Naive B cell (primary cell): ENCODE results near the gene SERPINE3. TPM values are rescaled to one million over a fixed set of nuclear protein-coding genes. Genes with fewer than 3 reads are reported as not detected.

Experiments used
- ATAC-seq, 2 donors: fragments of 150-1000 bp; cut with Tn5 transposase; 2 replicates each; pipeline ENCODE4 v1.10.0; 2021; ENCODE audit warnings: low read depth in 2 of 2, mild to moderate bottlenecking in 2 of 2, moderate library complexity in 2 of 2
- DNase-seq: peaks from one replicate; pipeline ENCODE4 v3.0.0; 2022
- H3K27ac Mint-ChIP-seq, 6 donors: one replicate each; pipeline ENCODE4 v1.8.0; 2020 to 2022; ENCODE audit warnings: mild to moderate bottlenecking in 6 of 6, mixed read lengths in 6 of 6, moderate library complexity in 5 of 6, inconsistent platforms in 2 of 6
- H3K27me3 Mint-ChIP-seq, 3 donors: one replicate each; pipeline ENCODE4 v1.8.0; 2021 to 2022; ENCODE audit warnings: mixed read lengths in 3 of 3, mild to moderate bottlenecking in 1 of 3
- H3K36me3 Mint-ChIP-seq, 2 donors: one replicate each; pipeline ENCODE4 v1.8.0; 2020 to 2022; ENCODE audit warnings: mixed read lengths in 2 of 2, inconsistent platforms in 1 of 2, mild to moderate bottlenecking in 1 of 2
- H3K4me1 Mint-ChIP-seq, 3 donors: one replicate each; pipeline ENCODE4 v1.8.0; 2020 to 2022; ENCODE audit warnings: mixed read lengths in 3 of 3, inconsistent platforms in 1 of 3, mild to moderate bottlenecking in 1 of 3, moderate library complexity in 1 of 3
- H3K4me3 Mint-ChIP-seq, 8 donors: one replicate each; pipeline ENCODE4 v1.8.0; 2020 to 2022; ENCODE audit warnings: mild to moderate bottlenecking in 8 of 8, mixed read lengths in 8 of 8, moderate library complexity in 8 of 8, inconsistent platforms in 2 of 8
- H3K9me3 Mint-ChIP-seq, 7 donors: one replicate each; pipeline ENCODE4 v1.8.0; 2020 to 2022; ENCODE audit warnings: mixed read lengths in 7 of 7, mild to moderate bottlenecking in 5 of 7, inconsistent platforms in 2 of 7, moderate library complexity in 1 of 7
- polyA plus RNA-seq, 6 donors: library from polyadenylated mRNA; unstranded; fragments of 300-500 nt; fragmentation: Illumina TruSeq; gene quantifications; one replicate each; pipeline ENCODE4 v1.2.3, GENCODE V29; 2021; ENCODE audit warnings: low read depth in 6 of 6

The SERPINE3 gene
- polyA plus RNA-seq, 6 donors from 2014 or later, result 0.57 TPM; not detected in 5

GRCh38 chr13:51318015-51318414 is 21.5 kb upstream of the SERPINE3 start:
- H3K36me3 Mint-ChIP-seq, result no peaks in the 10 kb centered on the region
- no peak for ATAC-seq
- H3K27me3 Mint-ChIP-seq, result no peaks in the 10 kb centered on the region
- no peak for DNase-seq
- H3K9me3 Mint-ChIP-seq, result no peaks in the 10 kb centered on the region
- no peak overlapping the region for H3K4me3 Mint-ChIP-seq
- H3K4me1 Mint-ChIP-seq, result peaks cover 0 to 4% (median 0%) of the 10 kb centered on the region in 3 donors
- H3K27ac Mint-ChIP-seq, result no peak overlapping the region

GRCh38 chr13:51318876-51319275 is 20.6 kb upstream of the SERPINE3 start:
- H3K27ac Mint-ChIP-seq, result no peak overlapping the region
- no peak overlapping the region for H3K4me3 Mint-ChIP-seq
- DNase-seq (no peak), ATAC-seq (no peak)
- no peaks in the 10 kb centered on the region for H3K36me3 Mint-ChIP-seq
- peaks cover 0 to 4% (median 0%) of the 10 kb centered on the region in 3 donors for H3K4me1 Mint-ChIP-seq
- H3K27me3 Mint-ChIP-seq, result no peaks in the 10 kb centered on the region
- no peaks in the 10 kb centered on the region for H3K9me3 Mint-ChIP-seq

DNA sequence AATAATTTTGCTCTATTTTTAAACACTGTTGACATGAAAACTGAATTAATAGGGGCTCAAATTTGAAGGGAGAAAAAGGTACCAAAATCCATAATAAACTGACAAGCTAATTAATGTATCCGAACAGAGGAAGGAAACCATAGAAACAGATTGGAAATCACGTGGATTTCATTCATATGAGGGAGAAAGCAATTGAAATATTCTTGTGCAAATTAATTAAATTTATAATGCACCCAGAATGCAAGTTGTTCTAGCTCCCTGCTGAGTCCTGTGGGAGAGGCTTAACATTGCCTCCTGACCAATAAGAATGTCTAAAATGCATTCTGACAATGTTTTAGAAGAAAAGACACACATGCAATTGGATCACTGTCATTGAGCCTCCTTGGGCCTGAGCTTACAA is 17.7 kb upstream of the SERPINE3 start:
- Mint-ChIP-seq H3K4me3 (no peak overlapping the region), H3K4me1 (peaks cover 0 to 5% (median 0%) of the 10 kb centered on the region in 3 donors), H3K9me3 (no peaks in the 10 kb centered on the region), H3K27ac (no peak overlapping the region), H3K36me3 (peaks cover 0 to 3% of the 10 kb centered on the region in 2 donors), H3K27me3 (no peaks in the 10 kb centered on the region)
- ATAC-seq (no peak), DNase-seq (no peak)

DNA sequence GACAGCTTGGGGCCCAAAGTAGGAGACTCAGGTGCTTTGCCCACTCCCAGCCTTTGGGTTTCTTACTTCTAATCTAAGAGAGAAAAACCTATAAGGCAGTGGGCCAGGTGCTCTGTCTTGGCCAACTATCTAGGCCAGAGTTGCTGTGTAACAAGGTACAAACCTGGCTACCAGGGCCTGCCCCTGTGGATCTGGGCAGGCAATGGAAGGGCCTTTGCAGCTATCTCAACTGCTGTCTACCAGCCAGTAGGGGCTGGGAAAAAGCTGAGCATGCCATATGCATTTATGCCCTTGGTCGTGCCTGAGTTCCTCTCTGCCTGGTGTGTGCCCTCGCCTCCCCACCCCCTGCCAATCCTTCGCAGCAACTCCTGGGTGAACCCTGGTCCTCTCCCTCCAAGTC is 16.7 kb upstream of the SERPINE3 start:
- Mint-ChIP-seq H3K4me3 (no peak overlapping the region), H3K27ac (no peak overlapping the region), H3K27me3 (no peaks in the 10 kb centered on the region), H3K4me1 (peaks cover 0 to 5% (median 0%) of the 10 kb centered on the region in 3 donors), H3K36me3 (peaks cover 0 to 3% of the 10 kb centered on the region in 2 donors), H3K9me3 (no peaks in the 10 kb centered on the region)
- no peak for DNase-seq
- no peak for ATAC-seq

GRCh38 chr13:51323824-51324511 is 15.5 kb upstream of the SERPINE3 start:
- H3K36me3 Mint-ChIP-seq, result peaks cover 0 to 3% of the 10 kb centered on the region in 2 donors
- no peaks in the 10 kb centered on the region for H3K27me3 Mint-ChIP-seq
- ATAC-seq (no peak), DNase-seq (no peak)
- no peak overlapping the region for H3K4me3 Mint-ChIP-seq
- peaks cover 0 to 5% (median 0%) of the 10 kb centered on the region in 3 donors for H3K4me1 Mint-ChIP-seq
- no peaks in the 10 kb centered on the region for H3K9me3 Mint-ChIP-seq
- peak overlapping the region in 1 of 6 donors; percentile 68 for H3K27ac Mint-ChIP-seq

DNA sequence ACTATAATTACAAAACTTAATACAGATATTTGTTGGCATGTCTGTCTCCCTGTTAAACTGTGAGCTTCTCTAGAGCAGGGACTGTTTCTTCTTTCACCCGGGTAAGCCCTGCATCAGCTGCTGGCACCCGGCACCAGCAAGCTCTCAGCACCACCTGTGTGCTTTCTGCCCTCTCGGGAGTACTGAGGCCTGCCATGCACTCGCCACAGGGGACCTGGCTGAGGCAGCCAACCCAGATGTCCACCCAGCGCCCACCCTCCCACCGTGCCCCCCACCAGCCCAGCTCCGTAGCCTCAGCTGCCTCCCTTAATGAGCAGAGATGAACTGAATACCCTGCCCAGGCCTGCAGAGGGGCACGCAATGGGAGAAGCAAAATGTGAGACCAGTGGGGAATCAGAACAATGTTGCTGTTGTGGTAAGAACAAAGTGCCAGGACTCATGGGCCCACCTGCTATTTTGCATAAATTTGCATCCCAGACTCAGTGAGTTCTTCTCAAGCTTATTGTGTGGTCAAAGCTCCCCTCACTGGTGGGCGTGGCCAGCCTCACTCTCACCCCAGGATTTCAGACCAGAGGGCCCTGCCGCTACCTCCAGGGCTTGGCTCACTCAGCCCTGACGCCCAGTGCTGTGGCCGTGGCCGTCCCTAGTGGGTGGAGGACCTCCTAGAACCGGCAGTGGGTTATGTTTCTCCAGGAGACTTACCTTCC is 14.6 kb upstream of the SERPINE3 start:
- no peaks in the 10 kb centered on the region for H3K27me3 Mint-ChIP-seq
- peak overlapping the region in 1 of 6 donors; percentile 69 for H3K27ac Mint-ChIP-seq
- H3K4me3 Mint-ChIP-seq, result no peak overlapping the region
- H3K36me3 Mint-ChIP-seq, result peaks cover 0 to 3% of the 10 kb centered on the region in 2 donors
- no peak for DNase-seq
- ATAC-seq, result peak in 1 of 2 donors; percentile 23
- no peaks in the 10 kb centered on the region for H3K9me3 Mint-ChIP-seq
- H3K4me1 Mint-ChIP-seq, result peaks cover 0 to 5% (median 0%) of the 10 kb centered on the region in 3 donors

- H3K36me3 Mint-ChIP-seq, result peaks cover 0 to 3% of the 10 kb centered on the region in 2 donors
- no peak for ATAC-seq
- H3K4me1 Mint-ChIP-seq, result peaks cover 3 to 13% (median 4%) of the 10 kb centered on the region in 3 donors
- no peak for DNase-seq
- no peak overlapping the region for H3K4me3 Mint-ChIP-seq
- H3K27ac Mint-ChIP-seq, result peak overlapping the region in 2 of 6 donors; percentile 0 to 3
- no peaks in the 10 kb centered on the region for H3K9me3 Mint-ChIP-seq
- no peaks in the 10 kb centered on the region for H3K27me3 Mint-ChIP-seq
Measured at GRCh38 chr13:51325837-51326236, 13.7 kb upstream of the SERPINE3 start.

GRCh38 chr13:51326777-51327176 is 12.7 kb upstream of the SERPINE3 start:
- Mint-ChIP-seq H3K27me3 (no peaks in the 10 kb centered on the region), H3K4me3 (no peak overlapping the region), H3K9me3 (no peaks in the 10 kb centered on the region), H3K4me1 (peaks cover 10 to 22% (median 13%) of the 10 kb centered on the region in 3 donors), H3K27ac (no peak overlapping the region), H3K36me3 (peaks cover 0 to 3% of the 10 kb centered on the region in 2 donors)
- no peak for DNase-seq
- ATAC-seq, result no peak

GRCh38 chr13:51327961-51328360 is 11.5 kb upstream of the SERPINE3 start:
- ATAC-seq (no peak), DNase-seq (no peak)
- H3K36me3 Mint-ChIP-seq, result peaks cover 0 to 3% of the 10 kb centered on the region in 2 donors
- no peaks in the 10 kb centered on the region for H3K9me3 Mint-ChIP-seq
- peaks cover 10 to 22% (median 13%) of the 10 kb centered on the region in 3 donors for H3K4me1 Mint-ChIP-seq
- no peak overlapping the region for H3K4me3 Mint-ChIP-seq
- no peaks in the 10 kb centered on the region for H3K27me3 Mint-ChIP-seq
- H3K27ac Mint-ChIP-seq, result no peak overlapping the region

DNA sequence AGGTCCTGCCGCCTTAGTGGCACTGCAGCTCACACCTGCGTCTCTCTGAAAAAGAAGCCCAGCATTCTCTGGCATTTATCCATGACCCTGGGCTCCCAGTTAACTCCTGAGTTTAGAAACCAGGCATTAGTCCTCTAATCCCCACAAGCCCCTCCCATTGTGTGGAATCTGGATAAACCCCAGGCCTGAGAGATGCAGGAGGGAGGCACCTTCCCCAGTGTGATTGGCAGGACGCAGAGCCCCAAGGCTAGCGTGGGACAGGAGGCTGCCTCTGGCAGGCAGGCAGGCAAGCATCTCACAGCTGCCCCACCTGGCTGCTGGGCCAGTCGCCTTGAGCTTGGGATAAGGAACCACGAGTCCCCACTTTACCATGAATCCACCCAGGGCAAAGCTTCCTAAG is 11.0 kb upstream of the SERPINE3 start:
- ATAC-seq (no peak), DNase-seq (no peak)
- H3K4me1 Mint-ChIP-seq, result peaks cover 10 to 22% (median 13%) of the 10 kb centered on the region in 3 donors
- no peaks in the 10 kb centered on the region for H3K27me3 Mint-ChIP-seq
- H3K9me3 Mint-ChIP-seq, result no peaks in the 10 kb centered on the region
- H3K27ac Mint-ChIP-seq, result no peak overlapping the region
- H3K36me3 Mint-ChIP-seq, result peaks cover 0 to 3% of the 10 kb centered on the region in 2 donors
- no peak overlapping the region for H3K4me3 Mint-ChIP-seq

DNA sequence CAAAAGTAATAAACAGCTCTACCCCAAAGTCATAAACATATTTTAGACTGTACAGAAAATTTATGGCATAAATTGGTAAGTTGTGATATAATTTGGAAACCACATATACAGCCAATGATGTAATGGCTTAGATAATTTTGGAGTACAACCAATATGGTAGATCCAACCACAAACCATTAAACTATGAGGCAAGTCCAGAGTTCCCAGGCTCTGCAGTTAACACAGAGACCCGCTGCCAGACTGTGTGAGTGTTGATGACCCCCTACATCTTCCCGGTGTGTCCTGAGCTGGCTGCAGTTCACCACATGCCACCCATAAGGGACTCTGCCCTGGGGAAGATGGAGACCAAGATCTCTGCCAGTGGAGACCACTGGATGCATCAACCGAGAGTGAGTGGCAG is 9.9 kb upstream of the SERPINE3 start:
- no peak overlapping the region for H3K27ac Mint-ChIP-seq

DNA sequence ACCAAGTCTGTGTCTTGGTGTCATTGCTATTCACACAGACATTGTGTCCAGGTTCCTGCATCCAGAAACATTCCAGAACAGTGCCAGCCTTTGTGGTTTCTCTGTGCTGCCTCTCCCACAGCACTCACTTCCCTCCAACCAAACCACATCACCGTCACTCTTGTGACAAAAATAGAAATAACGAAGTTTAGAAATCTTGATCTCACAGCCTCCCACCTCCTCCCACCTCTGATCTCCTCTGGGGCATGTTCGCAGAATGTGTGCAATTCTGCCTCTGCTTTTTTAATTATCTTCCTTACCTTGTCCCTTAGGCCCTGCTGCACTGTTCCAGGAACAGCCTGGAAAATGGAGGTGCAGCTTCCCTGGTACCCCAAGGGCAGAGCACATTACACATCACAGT is 8.7 kb upstream of the SERPINE3 start:
- Mint-ChIP-seq H3K27me3 (no peaks in the 10 kb centered on the region), H3K4me3 (peak overlapping the region in 1 of 8 donors; percentile 39), H3K36me3 (peaks cover 0 to 3% of the 10 kb centered on the region in 2 donors), H3K4me1 (peaks cover 10 to 19% (median 13%) of the 10 kb centered on the region in 3 donors), H3K27ac (peak overlapping the region in 1 of 6 donors; percentile 2), H3K9me3 (no peaks in the 10 kb centered on the region)
- ATAC-seq, result peak in 1 of 2 donors; percentile 58
- DNase-seq, result no peak

More for the DNA sequence above, 9.9 kb upstream of the SERPINE3 start:
- peaks cover 10 to 22% (median 13%) of the 10 kb centered on the region in 3 donors for H3K4me1 Mint-ChIP-seq
- no peaks in the 10 kb centered on the region for H3K9me3 Mint-ChIP-seq
- H3K27me3 Mint-ChIP-seq, result no peaks in the 10 kb centered on the region
- DNase-seq, result no peak
- no peak for ATAC-seq
- H3K4me3 Mint-ChIP-seq, result no peak overlapping the region
- peaks cover 0 to 3% of the 10 kb centered on the region in 2 donors for H3K36me3 Mint-ChIP-seq

- peak overlapping the region in 2 of 6 donors; percentile 1 to 2 for H3K27ac Mint-ChIP-seq
- DNase-seq (no peak), ATAC-seq (no peak)
- H3K36me3 Mint-ChIP-seq, result no peaks in the 10 kb centered on the region
- no peaks in the 10 kb centered on the region for H3K27me3 Mint-ChIP-seq
- H3K4me3 Mint-ChIP-seq, result peak overlapping the region in 2 of 8 donors; percentile 32 to 48
- peaks cover 10 to 17% (median 13%) of the 10 kb centered on the region in 3 donors for H3K4me1 Mint-ChIP-seq
- H3K9me3 Mint-ChIP-seq, result no peaks in the 10 kb centered on the region
Measured at GRCh38 chr13:51331354-51331861, 8.1 kb upstream of the SERPINE3 start.
